HG02571 (cell line): ENCODE results near the gene LAMA2.

ENCODE experiments used
- ATAC-seq: cut with Tn5 transposase; IDR thresholded peaks from one replicate; pipeline ENCODE4 v1.9.1; 2021; ENCODE audit warnings: mild to moderate bottlenecking, moderate library complexity; ENCODE audit not compliant: unreplicated experiment

LAMA2 gene

GRCh38 chr6:129289442-129289841, 406.5 kb downstream of the LAMA2 start:
- ATAC-seq, result no peak

DNA sequence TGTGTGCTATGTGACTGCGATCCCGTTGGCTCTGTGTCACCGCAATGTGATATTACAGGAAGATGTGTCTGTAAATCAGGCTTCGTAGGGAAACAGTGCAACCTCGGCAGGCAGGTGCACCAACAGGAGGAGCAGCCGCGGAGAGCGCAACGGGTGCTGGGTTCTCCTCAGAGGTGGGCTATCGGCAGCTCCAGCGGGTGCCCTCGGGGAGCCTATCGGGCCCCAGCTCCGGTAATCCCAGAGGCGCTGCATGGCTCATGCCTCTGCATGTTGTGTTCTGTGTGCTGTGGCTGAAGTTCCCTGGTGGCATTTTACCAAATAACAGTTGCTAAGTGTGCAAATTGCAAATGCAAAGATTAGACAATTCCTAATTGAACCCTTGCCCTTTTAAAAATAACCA, 409.9 kb downstream of the LAMA2 start:
- ATAC-seq, result no peak

- ATAC-seq, result no peak
Observed at GRCh38 chr6:129297592-129297991, 414.7 kb downstream of the LAMA2 start.

GRCh38 chr6:129302671-129303070, 419.7 kb downstream of the LAMA2 start:
- ATAC-seq, result no peak

DNA sequence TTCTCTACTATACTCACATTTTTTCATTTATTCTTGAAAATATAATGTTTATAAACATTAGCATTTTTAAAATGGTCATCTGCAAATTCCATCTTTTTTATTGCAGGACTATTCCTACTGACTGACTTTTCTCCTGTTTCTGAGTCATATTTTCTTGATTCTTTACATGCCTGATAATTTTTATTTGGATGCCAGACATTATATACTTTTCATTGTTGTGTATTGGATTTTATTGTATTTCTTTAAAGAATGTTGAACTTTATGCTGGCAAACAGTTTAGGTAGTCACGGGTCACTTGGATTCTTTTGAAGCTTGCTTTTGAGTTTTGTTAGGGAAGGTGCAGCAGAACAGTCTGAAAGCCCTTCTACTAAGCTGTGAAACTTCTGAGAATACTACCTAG, 423.9 kb downstream of the LAMA2 start:
- no peak for ATAC-seq

GRCh38 chr6:129307845-129308244, 424.9 kb downstream of the LAMA2 start:
- no peak for ATAC-seq

DNA sequence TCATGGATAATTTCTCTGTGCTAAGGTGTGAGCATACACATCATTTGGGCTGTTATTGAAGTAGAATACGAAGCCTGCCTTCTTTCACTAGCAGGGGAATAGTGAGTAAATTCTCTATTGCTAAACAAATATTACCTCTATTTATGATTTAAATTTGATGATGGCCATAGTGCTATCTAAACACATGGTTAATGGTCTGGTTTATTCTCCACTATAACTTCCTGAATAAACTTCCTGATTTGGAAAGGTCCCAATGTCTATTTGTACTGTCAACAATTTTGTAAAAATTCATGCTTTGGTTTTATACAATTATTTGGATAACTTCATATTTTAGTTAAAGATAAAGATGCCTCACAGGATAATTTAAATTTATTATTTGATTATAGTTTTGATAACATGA, 426.2 kb downstream of the LAMA2 start:
- no peak for ATAC-seq

DNA sequence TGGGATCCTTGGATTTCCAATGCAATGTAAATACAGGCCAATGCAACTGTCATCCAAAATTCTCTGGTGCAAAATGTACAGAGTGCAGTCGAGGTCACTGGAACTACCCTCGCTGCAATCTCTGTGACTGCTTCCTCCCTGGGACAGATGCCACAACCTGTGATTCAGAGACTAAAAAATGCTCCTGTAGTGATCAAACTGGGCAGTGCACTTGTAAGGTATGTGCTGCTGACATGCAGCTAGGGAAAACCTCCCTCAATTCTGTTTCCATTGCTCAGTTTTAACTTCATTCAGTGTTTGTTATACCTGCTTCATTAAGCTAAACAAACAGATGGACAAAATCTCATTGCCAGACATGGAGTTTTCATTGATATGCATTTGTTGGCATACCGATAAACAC, 429.9 kb downstream of the LAMA2 start:
- ATAC-seq, result no peak

- ATAC-seq, result no peak
Observed at GRCh38 chr6:129314575-129314974, 431.6 kb downstream of the LAMA2 start.

GRCh38 chr6:129317931-129318820, 435.2 kb downstream of the LAMA2 start:
- ATAC-seq, result no peak

DNA sequence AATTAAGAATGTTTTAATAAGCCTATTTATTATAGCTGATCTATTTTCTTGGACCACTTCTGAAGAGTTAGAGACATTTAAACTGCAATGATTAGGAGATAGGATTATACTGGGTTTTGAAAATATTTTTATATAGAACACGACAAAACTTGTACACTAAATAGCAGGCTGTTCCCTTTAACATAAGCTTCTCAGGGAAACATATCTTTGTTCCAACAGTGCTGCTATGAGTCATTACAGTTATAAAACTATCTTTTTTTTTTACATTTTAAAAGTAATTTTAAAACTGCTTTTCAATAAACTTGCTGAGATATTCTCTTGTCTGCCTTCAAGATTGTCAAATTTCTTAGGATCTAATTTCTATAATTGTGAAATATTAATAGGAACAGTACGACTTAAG, 438.0 kb downstream of the LAMA2 start:
- ATAC-seq, result no peak

- ATAC-seq, result no peak
Observed at GRCh38 chr6:129321303-129321702, 438.4 kb downstream of the LAMA2 start.

GRCh38 chr6:129324345-129324744, 441.4 kb downstream of the LAMA2 start:
- ATAC-seq, result no peak

GRCh38 chr6:129329678-129330077, 446.7 kb downstream of the LAMA2 start:
- ATAC-seq, result no peak

DNA sequence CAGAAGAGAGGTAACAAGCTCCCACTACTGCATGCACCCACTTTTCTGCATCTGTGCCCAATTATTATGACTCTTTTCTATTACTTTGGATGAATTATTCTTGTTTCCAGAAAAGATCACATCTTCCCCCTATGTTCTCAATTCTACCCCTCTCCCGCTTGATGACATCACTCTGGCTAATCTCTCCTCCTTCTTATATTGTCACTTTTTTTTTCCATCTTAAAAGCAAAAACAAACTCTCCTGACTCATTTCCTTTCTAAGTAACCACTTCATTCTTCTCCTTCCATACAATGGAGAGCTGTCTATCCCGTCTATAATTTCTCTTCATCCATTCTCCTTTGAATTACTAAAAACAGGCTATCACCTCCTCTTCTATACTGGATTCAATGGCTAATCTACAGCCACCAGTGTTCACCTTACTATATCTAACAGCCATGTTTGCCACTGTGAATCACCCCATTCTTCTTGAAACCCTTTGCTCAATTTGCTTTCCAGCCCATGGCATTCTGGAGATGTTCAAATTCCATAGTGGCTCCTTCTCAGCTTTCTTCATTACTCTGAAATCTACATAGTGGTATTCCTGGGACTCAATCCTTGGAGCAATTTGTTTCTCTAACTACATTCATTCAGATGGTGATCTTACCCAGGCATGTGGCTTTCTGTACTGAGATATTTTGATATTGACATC, 448.7 kb downstream of the LAMA2 start:
- ATAC-seq, result no peak

- ATAC-seq, result no peak
Observed at GRCh38 chr6:129335792-129336191, 452.9 kb downstream of the LAMA2 start.

GRCh38 chr6:129338683-129339082, 455.7 kb downstream of the LAMA2 start:
- ATAC-seq, result no peak

DNA sequence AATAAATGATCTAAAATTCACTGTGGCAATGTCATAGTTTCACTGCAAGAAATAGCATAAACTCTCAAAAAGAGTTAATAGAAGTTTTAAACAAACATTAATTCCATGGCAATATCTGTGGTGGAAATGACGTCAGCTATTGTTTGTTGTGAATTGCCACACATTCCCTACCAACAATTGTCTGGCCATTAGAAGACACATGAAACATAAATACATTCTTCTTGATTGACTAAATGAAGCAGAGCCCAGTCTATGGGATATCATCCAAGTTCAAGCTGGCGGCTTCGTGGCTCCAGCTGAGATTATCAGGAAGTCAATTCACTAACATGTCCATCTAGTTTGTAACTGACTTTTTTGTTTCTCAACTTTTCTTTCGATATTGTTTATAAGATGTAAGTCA, 458.0 kb downstream of the LAMA2 start:
- ATAC-seq, result no peak

DNA sequence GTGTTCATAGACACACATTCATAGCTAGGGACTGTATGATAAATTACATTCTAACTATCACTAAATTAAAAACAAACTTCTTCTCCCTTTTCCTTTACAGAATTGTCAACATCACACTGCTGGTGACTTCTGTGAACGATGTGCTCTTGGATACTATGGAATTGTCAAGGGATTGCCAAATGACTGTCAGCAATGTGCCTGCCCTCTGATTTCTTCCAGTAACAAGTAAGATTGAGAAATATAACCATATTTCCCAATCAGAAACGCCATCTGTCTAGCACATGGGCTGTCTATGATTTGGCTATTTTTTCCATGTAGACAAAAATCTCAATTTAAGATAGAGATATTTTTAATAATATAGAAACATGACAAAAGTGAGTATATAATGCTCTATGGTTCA, 459.3 kb downstream of the LAMA2 start:
- no peak for ATAC-seq

DNA sequence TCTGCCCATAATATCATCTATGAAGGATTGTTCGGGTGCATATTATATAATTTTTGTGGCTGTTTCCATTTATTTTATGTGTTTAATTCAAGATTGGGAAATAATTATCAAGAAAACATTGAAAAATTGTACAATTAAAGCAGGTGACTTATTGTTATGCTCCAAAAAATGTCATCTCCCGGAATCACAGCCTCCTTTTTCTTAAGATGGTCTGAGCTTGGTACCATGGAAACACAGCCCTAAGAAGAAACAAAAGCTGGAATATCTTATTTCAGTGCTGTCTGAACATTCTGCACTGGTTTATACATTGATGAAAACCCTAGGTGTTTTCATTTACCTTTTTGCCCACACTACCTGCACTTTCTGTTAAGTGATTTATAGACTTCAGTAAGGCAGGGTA, 459.9 kb downstream of the LAMA2 start:
- no peak for ATAC-seq

DNA sequence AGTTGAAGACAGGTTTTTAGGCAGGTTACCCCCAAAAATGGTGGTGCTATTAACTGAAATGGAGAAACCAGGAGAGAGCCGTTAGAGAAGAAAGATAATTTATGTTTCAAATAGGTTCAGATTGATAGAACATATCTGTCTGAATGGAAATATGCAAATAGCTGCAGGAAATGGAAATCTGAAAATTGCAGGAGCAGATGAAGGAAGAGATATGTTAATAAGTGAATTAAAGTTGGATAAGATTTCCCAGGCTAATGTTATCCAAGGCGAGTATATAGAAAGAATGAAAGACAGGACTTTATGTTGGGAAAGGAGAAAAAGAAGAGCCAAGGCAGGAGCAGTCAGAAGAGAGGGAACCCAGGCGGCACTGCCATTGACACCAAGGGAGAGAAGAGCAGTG, 461.4 kb downstream of the LAMA2 start:
- no peak for ATAC-seq

DNA sequence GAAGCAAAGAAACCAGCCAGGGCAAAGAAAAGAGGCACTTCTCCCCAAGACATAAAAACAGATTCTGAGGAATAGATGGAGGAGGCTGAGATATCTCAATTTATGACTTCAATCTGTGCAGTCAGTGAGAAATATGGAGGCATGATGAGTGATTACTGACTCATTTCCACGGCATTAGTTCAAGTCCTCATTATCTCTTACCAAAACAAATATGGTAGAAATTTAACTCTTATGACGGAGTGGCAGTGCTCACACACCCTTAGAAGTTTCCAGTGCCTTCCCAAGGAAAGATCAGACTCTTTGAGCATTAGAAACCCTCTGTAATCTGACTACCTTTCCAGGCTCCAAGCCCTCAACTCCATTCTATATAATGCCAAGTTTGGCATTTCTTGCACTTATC, 463.0 kb downstream of the LAMA2 start:
- ATAC-seq, result no peak
